HL-60 (cell line): ENCODE measurements around the gene SULT2B1.

Experiments
- GABPA ChIP-seq: IDR thresholded peaks from 2 replicates; pipeline ENCODE4 v1.6.1; 2012; ENCODE audit warnings: low read depth
- POLR2AphosphoS5 ChIP-seq: IDR thresholded peaks from 2 replicates; pipeline ENCODE4 v1.6.1; 2012; ENCODE audit warnings: low read depth
- SPI1 ChIP-seq: IDR thresholded peaks from 2 replicates; pipeline ENCODE4 v1.6.1; 2012; ENCODE audit warnings: low read depth, mild to moderate bottlenecking, borderline replicate concordance
- TF ChIP-seq, protein P1 (sequence below): IDR thresholded peaks from one replicate; pipeline ENCODE4 v1.5.1; 2011; ENCODE audit warnings: low read length, control low read depth, inconsistent platforms; ENCODE audit not compliant: insufficient read depth
- TF ChIP-seq, protein P2 (sequence below): IDR thresholded peaks from 2 replicates; pipeline ENCODE4 v1.6.1; 2012; ENCODE audit warnings: low read depth; ENCODE audit not compliant: insufficient replicate concordance

DNA sequence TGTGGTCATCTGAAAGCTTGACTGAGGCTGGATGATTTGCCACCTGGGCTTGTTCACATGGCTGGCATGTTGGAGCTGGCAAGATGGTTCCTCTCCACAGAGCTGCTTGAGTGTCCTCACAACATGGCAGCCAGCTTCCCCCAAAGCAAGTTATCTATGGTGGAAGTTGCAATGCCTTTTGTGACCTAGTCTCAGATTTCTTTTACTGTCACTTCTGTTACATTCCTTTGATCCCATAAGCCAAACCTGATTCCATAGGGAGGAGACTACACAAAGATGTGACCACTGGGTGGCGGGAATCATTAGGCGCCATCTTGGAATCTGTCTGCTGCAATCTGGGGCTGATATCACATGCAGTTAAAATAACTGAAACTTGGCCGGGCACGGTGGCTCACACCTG lies 22.8 kb upstream of the SULT2B1 start:
- TF ChIP-seq, protein P1, sequence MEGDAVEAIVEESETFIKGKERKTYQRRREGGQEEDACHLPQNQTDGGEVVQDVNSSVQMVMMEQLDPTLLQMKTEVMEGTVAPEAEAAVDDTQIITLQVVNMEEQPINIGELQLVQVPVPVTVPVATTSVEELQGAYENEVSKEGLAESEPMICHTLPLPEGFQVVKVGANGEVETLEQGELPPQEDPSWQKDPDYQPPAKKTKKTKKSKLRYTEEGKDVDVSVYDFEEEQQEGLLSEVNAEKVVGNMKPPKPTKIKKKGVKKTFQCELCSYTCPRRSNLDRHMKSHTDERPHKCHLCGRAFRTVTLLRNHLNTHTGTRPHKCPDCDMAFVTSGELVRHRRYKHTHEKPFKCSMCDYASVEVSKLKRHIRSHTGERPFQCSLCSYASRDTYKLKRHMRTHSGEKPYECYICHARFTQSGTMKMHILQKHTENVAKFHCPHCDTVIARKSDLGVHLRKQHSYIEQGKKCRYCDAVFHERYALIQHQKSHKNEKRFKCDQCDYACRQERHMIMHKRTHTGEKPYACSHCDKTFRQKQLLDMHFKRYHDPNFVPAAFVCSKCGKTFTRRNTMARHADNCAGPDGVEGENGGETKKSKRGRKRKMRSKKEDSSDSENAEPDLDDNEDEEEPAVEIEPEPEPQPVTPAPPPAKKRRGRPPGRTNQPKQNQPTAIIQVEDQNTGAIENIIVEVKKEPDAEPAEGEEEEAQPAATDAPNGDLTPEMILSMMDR = no peak
- TF ChIP-seq, protein P2, sequence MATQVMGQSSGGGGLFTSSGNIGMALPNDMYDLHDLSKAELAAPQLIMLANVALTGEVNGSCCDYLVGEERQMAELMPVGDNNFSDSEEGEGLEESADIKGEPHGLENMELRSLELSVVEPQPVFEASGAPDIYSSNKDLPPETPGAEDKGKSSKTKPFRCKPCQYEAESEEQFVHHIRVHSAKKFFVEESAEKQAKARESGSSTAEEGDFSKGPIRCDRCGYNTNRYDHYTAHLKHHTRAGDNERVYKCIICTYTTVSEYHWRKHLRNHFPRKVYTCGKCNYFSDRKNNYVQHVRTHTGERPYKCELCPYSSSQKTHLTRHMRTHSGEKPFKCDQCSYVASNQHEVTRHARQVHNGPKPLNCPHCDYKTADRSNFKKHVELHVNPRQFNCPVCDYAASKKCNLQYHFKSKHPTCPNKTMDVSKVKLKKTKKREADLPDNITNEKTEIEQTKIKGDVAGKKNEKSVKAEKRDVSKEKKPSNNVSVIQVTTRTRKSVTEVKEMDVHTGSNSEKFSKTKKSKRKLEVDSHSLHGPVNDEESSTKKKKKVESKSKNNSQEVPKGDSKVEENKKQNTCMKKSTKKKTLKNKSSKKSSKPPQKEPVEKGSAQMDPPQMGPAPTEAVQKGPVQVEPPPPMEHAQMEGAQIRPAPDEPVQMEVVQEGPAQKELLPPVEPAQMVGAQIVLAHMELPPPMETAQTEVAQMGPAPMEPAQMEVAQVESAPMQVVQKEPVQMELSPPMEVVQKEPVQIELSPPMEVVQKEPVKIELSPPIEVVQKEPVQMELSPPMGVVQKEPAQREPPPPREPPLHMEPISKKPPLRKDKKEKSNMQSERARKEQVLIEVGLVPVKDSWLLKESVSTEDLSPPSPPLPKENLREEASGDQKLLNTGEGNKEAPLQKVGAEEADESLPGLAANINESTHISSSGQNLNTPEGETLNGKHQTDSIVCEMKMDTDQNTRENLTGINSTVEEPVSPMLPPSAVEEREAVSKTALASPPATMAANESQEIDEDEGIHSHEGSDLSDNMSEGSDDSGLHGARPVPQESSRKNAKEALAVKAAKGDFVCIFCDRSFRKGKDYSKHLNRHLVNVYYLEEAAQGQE = no peak
- TF ChIP-seq POLR2AphosphoS5 (no peak), SPI1 (no peak), GABPA (no peak)
